Measurements from ENCODE around the gene C5orf15. TPM values are rescaled to one million over a fixed set of nuclear protein-coding genes. Genes with fewer than 3 reads are reported as not detected.

Gene C5orf15
- 74.2 and 84.6 TPM in 2 replicates for total RNA-seq

GRCh38 chr5:133968204-133968980, at the start of gene C5orf15:
Gene C5orf15, minus strand, starts transcription at chr5:133968625. Its CDS starts 41 bp downstream, at chr5:133968584.

GRCh38 chr5:134004626-134005416, 36.4 kb upstream of the C5orf15 start, which contains the start of gene VDAC1:
Gene VDAC1, minus strand, starts transcription at chr5:134004975. Its CDS starts 11,963 bp downstream, at chr5:133993012.

Other genes starting within 250 kb of the C5orf15 start
- gene VDAC1, start 36.4 kb upstream of the C5orf15 start, total RNA-seq, result 438 and 451 TPM in 2 replicates
- gene TCF7, start 146.1 kb upstream of the C5orf15 start, total RNA-seq, result 0.40 and 0.98 TPM in 2 replicates
- gene SKP1, start 208.3 kb upstream of the C5orf15 start, total RNA-seq, result 377 and 406 TPM in 2 replicates

Measured in smooth muscle cell of the pulmonary artery (primary cell).